CD4-positive, alpha-beta T cell treated with Interleukin-4 for 1 hour (primary cell): ENCODE data around the gene ANAPC5.
"Not testable (repeated sequence)": the region's sequence is repeated elsewhere in the genome, so short reads cannot be mapped to it uniquely, and the experiment has no call there.

Source experiments
- DNase-seq, 2 donors: peaks; one replicate each; pipeline ENCODE4 v3.0.0-alpha.2; 2020 to 2022

Gene ANAPC5

GRCh38 chr12:121283388-121283787, 68.8 kb downstream of the ANAPC5 start:
- no peak for DNase-seq

DNA sequence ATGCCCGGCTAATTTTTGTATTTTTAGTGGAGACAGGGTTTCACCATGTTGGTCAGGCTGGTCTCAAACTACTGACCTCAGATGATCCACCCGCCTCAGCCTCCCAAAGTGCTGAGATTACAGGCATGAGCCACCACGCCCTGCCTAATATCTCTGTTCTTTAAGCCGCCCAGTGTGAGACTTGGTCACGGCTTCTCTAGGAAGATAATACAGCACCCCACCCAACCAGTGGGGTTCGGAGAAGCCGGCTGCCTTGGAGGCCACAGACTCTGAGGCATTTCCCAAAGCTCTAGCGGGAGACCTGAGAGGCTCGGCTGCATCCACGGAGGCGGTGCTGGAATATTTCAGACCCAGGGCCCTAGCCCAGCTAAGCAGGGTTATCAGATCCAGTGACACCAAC, 69.3 kb downstream of the ANAPC5 start:
- not testable (repeated sequence) for DNase-seq

DNA sequence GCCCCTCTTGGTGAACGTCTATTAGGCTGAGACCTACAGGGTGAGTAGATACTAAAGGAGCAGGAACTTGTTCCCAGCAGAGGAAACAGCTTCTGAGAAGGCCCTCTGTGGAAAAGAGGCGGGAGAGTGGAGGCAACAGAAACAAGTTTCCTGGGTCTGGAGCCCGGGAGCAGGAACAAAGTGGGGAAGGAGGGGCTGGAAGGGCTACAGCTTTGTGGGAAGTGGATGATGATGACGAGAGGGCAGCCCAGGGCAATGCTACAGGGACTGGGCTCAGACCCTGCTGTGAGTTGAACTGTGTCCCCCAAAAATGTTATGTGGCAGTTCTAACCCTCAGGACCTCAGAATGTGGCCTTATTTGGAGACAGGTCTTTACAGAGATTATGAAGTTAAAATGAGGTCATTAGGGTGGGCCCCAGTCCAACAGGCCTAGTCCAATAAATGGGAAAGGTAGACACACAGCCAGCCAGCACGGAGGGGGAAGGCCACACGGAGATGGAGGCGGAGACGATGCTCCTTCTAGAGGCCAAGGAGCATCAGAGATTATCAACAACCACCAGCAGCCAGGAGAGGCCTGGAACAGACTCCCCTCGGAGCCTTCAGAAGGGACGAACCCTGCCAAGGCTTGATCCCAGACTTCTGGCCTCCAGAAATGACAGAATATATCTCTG, 70.0 kb downstream of the ANAPC5 start:
- no peak for DNase-seq

DNA sequence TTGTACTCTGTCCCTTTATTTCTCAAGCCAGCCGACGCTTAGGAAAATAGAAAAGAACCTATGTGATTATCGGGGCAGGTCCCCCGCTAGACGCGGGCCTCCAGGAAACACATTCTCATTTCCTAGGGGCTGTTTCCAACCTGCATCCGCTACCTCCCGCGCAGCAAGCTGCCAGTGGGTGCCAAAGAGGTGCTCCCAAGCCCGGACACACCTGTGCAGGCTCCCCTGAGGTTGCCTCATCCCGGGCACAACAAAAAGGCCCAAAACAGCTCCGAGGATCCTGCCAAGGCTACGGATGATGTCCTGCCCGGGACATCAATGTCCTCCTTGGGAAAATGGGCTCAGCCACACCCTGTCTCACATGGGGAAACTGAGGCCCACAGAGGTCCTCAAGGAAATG, 71.1 kb downstream of the ANAPC5 start:
- DNase-seq, result not testable (repeated sequence)

DNA sequence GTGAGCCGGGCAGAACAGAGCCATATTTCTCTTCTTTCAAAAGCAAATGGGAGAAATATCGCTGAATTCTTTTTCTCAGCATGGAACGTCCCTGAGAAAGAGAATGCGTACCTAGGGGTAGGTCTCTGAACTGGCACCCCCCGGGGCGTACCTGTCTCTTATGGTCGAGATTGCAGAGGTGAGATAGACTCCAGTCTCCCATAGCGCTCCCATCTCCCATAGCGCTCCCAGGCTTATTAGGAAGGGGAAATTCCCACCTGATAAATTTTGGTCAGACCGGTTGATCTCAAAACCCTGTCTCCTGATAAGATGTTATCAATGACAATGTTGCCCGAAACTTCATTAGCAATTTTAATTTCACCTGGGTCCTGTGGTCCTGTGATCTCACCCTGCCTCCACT, 71.7 kb downstream of the ANAPC5 start:
- not testable (repeated sequence) for DNase-seq

DNA sequence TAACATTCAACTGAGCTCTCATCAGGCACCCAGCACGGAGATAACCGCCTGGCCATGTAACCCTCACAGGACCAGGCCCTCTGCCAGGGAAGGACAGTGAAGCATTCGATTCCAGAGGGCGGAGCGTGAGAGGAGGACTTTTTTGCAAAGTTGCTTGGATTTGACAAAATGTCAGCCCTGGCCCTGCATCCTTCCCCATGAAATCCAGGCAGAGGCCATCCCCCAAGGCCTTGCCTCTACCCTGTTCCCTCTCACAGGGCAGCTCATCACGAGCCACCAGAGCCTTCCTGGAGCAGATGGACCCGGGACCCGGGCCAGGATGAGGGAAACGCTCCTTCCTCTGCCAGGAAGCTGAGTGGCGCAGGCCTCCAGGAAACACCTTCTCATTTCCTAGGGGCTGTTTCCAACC, 72.7 kb downstream of the ANAPC5 start:
- no peak for DNase-seq

- DNase-seq, result no peak
These were observed 73.2 kb downstream of the ANAPC5 start for GRCh38 chr12:121279071-121279375.

GRCh38 chr12:121278169-121279070, 73.8 kb downstream of the ANAPC5 start:
- peak; percentile 10 to 73 for DNase-seq

GRCh38 chr12:121277374-121277759, 74.8 kb downstream of the ANAPC5 start:
- no peak for DNase-seq

DNA sequence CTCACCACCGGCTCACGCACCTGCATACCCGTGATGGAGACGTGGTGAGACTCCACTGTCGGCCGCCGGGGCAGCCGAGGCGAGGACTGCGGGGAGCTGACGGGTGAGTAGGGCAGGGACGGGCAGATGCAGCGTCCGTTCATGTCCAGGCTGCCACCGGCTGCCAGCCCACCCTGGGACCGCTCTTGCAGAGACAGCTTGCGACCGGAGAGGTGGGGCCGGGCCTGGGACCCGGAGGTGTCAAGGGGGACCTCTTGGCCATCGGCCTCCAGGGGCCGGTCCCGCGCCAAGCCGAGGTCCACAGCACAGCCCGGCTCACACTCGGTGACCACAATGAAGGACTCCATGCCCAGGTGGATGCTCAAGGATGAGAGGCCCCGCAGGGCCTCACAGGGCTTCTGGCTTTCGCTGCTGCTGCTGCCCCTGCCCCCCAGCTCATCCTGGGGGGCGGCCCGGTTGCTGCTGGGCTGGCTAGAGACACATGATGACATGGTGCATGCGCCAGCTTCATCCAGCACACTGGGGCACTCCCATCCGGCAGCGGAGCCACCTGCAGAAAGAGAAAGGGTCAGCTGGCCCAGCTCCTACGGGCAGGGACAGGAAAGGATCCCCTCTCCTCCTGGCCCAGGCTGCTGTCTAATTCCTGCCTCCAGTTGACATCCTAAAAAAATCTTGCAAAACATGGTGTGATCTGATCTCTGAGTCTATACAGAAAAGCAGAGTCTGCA, 78.0 kb downstream of the ANAPC5 start:
- DNase-seq, result no peak

GRCh38 chr12:121273364-121273896, 78.8 kb downstream of the ANAPC5 start:
- no peak for DNase-seq

DNA sequence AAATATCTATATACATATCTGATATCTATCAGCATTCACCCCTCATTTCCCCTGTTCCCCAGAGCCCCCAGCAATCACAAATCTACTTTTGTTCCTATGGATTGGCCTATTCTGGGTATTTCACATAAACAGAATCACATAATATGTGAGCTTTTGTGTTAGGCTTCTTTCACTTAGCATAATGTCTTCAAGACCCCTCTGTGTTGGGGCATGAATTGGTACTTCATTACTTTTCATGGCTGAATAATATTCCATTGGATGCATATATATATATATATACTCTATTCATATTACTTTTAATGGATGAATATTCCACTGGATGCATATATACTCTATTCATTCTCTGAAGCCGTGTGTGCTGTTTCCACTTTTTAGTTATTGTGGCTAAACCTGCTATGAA, 84.4 kb downstream of the ANAPC5 start:
- no peak for DNase-seq

DNA sequence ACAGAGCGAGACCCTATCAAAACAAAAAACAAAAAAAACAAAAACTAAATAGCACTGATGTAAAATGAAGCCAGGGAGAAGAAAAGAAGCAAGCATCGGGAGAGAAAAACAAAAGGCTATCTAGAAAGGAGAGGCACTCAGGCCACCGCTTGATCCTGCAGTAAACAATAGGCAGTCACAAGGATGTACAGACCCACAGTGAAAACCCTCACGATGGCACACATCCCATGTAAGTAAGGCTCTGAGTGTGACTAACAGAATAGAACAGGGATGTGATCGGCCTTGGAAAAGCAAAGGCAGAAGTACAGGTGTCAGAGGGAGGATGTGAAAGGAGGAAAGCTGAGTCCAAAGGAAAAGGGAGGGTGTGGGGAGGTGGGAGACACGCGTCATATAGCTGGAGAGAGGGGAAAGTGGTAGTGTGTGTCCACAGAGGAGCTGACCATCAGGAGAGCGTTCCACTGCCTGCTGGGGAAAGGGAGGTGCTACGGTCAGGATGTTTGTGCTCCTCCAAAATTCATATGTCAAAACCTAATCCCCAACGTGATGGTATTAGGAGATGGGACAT, 87.2 kb downstream of the ANAPC5 start:
- no peak for DNase-seq

- no peak for DNase-seq
These were observed 88.1 kb downstream of the ANAPC5 start for GRCh38 chr12:121264135-121264534.

- DNase-seq, result no peak
These were observed 88.8 kb downstream of the ANAPC5 start for GRCh38 chr12:121263206-121263935.

GRCh38 chr12:121261398-121261797, 90.8 kb downstream of the ANAPC5 start:
- DNase-seq, result no peak

- DNase-seq, result no peak
These were observed 92.1 kb downstream of the ANAPC5 start for GRCh38 chr12:121260091-121260490.

- no peak for DNase-seq
These were observed 93.1 kb downstream of the ANAPC5 start for GRCh38 chr12:121259074-121259473.
